Large intestine (tissue), 3 donors: Measurements from ENCODE around the gene AHCYL1. TPM values are rescaled to one million over a fixed set of nuclear protein-coding genes. Genes with fewer than 3 reads are reported as not detected.

Experiments
- DNase-seq, 2 donors: peaks; one replicate each; pipeline versions ENCODE4 v3.0.0 to v3.0.0-alpha.2; 2013
- H3K27ac ChIP-seq: one replicate; pipeline ENCODE4 v1.5.1; 2013; ENCODE audit warnings: low read length
- H3K27me3 ChIP-seq: 2 replicates; pipeline ENCODE4 v1.6.1; 2013; ENCODE audit warnings: low read length; ENCODE audit not compliant: control insufficient read depth, insufficient read depth
- H3K36me3 ChIP-seq: 2 replicates; pipeline ENCODE4 v1.6.1; 2013; ENCODE audit warnings: low read length; ENCODE audit not compliant: control insufficient read depth, insufficient read depth
- H3K4me1 ChIP-seq: one replicate; pipeline ENCODE4 v1.6.1; 2013; ENCODE audit warnings: low read length; ENCODE audit not compliant: control insufficient read depth, insufficient read depth
- H3K4me3 ChIP-seq: one replicate; pipeline ENCODE4 v1.5.1; 2013; ENCODE audit warnings: low read length
- H3K9me3 ChIP-seq: one replicate; pipeline ENCODE4 v1.6.1; 2013; ENCODE audit warnings: mild to moderate bottlenecking, low read depth, low read length, moderate library complexity; ENCODE audit not compliant: control insufficient read depth
- whole genome bisulfite sequencing: methylation state at CpG from one replicate; pipeline ENCODE4 v1.1.5; 2013; ENCODE audit warnings: low lambda C conversion rate; ENCODE audit not compliant: insufficient coverage; 5-methylcytosine and 5-hydroxymethylcytosine counted together
- polyA plus RNA-seq: library from polyadenylated mRNA; unstranded; fragments of 120-200 nt; gene quantifications from one replicate; pipeline ENCODE4 v1.2.1, GENCODE V29; 2013

Gene AHCYL1
- polyA plus RNA-seq, 1 donor: 89.3 TPM

DNA sequence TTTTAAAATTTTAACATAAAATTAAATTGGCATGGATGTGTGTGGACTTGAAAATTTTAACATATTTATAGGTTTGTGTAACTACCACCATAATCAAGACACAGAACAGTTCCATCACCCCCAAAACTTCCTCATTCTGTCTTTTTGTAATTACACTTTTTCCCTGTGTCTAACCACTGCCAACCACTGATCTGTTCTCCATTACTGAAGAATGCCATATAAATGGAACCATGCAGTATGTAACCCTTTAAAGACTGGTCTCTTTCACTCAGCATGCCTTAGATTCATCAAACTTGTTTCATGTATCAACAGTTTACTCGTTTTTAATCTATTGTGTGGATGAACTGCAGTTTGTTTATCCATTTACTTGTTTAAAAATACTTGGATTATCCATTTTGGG, 13.0 kb upstream of the AHCYL1 start:
- DNase-seq: no peak
- Histone ChIP-seq H3K4me3 (no peak overlapping the region), H3K9me3 (no peaks in the 10 kb centered on the region), H3K27me3 (no peaks in the 10 kb centered on the region), H3K27ac (no peak overlapping the region), H3K4me1 (no peaks in the 10 kb centered on the region), H3K36me3 (no peaks in the 10 kb centered on the region)
- no CpG with 5 or more reads among the region's 1 CpG for WGBS

DNA sequence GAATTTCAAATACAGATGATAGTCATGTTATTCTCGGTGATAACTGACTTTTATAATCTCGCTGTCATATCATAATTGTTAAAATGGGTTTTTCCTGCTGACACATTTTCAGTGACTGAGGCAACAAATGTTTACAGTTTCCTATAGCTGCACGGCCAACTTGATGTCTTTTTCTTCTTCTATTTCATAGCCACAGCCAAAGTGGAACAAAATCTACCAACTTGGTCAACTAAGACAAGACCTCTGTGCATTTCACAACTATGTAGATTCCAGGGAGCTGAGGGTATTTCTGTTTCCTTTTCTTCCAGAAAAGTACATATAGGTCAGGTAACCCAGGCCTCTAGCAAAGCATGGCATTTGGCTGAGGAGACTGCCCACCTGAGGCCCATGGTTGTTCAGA, 10.4 kb upstream of the AHCYL1 start:
- WGBS: 92% methylated on average over 3 of the region's 3 CpGs
- peaks cover 6% of the 10 kb centered on the region for H3K9me3 ChIP-seq
- DNase-seq: no peak
- H3K36me3 ChIP-seq: no peaks in the 10 kb centered on the region
- no peaks in the 10 kb centered on the region for H3K27me3 ChIP-seq
- no peak overlapping the region for H3K4me3 ChIP-seq
- H3K27ac ChIP-seq: no peak overlapping the region
- peaks cover 10% of the 10 kb centered on the region for H3K4me1 ChIP-seq

GRCh38 chr1:109975718-109976117, 8.8 kb upstream of the AHCYL1 start:
- Histone ChIP-seq H3K4me3 (no peak overlapping the region), H3K4me1 (peaks cover 14% of the 10 kb centered on the region), H3K27ac (no peak overlapping the region), H3K36me3 (no peaks in the 10 kb centered on the region), H3K9me3 (peaks cover 6% of the 10 kb centered on the region), H3K27me3 (no peaks in the 10 kb centered on the region)
- WGBS: 100% methylated on average over 1 of the region's 3 CpGs
- no peak for DNase-seq

DNA sequence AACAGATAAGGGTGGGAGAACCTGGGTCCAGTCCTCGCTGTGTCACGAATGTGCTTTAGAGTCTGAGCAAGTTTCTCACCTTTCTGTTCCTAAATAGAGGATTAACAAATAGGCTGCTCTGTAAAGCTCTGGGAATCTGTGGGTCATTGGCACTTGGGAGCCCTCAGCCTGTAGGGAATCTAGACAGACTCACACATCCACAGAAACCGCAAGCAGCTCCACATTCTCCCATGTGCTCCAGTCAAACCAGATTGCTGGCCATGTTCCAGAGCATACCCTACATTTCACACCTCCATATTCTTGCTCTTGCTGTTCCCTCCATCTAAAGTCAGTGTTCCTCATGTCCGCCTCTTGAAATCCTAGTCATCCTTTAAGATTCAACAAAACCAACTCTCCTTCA, 7.8 kb upstream of the AHCYL1 start:
- Histone ChIP-seq H3K4me1 (peaks cover 14% of the 10 kb centered on the region), H3K4me3 (no peak overlapping the region), H3K9me3 (peaks cover 6% of the 10 kb centered on the region), H3K27me3 (no peaks in the 10 kb centered on the region), H3K27ac (no peak overlapping the region), H3K36me3 (no peaks in the 10 kb centered on the region)
- no peak for DNase-seq
- 100% methylated on average over 1 of the region's 4 CpGs for WGBS

DNA sequence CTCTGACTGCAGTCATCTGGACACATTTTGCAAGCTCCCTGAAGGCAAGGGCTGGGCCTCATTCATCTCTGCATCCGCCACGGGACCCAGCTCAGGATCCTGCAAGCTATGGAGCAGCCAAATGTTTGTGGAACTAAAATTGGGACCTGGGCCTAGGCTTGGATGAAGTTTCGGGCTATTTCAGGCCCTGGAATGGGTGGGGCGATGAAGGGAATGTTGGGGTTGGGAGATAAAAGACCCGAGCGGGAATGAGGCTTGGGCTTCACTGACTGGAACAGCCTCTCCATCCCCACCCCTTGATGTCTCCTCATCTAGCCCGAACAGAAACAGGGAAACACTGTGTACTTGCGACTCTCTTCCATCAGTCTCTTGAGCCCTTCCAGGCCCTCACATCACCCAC, 7.3 kb upstream of the AHCYL1 start:
- H3K4me1 ChIP-seq: peaks cover 14% of the 10 kb centered on the region

GRCh38 chr1:109977657-109978378, 6.7 kb upstream of the AHCYL1 start:
- no CpG with 5 or more reads among the region's 12 CpGs for WGBS
- Histone ChIP-seq H3K27me3 (no peaks in the 10 kb centered on the region), H3K4me1 (peaks cover 14% of the 10 kb centered on the region), H3K27ac (no peak overlapping the region), H3K4me3 (no peak overlapping the region), H3K9me3 (peaks cover 6% of the 10 kb centered on the region), H3K36me3 (no peaks in the 10 kb centered on the region)
- no peak for DNase-seq

More for the DNA sequence above, 7.3 kb upstream of the AHCYL1 start:
- no CpG with 5 or more reads among the region's 8 CpGs for WGBS
- Histone ChIP-seq H3K36me3 (no peaks in the 10 kb centered on the region), H3K27ac (no peak overlapping the region), H3K27me3 (no peaks in the 10 kb centered on the region), H3K4me3 (no peak overlapping the region), H3K9me3 (peaks cover 6% of the 10 kb centered on the region)
- DNase-seq: no peak

GRCh38 chr1:109978761-109979488, 5.6 kb upstream of the AHCYL1 start:
- no peak for DNase-seq
- no peaks in the 10 kb centered on the region for H3K27me3 ChIP-seq
- no peak overlapping the region for H3K27ac ChIP-seq
- no peaks in the 10 kb centered on the region for H3K36me3 ChIP-seq
- H3K4me3 ChIP-seq: no peak overlapping the region
- WGBS: 94% methylated on average over 3 of the region's 9 CpGs
- H3K9me3 ChIP-seq: peaks cover 6% of the 10 kb centered on the region
- peaks cover 14% of the 10 kb centered on the region for H3K4me1 ChIP-seq

GRCh38 chr1:109979489-109980091, 5.0 kb upstream of the AHCYL1 start:
- H3K27ac ChIP-seq: no peak overlapping the region
- no peaks in the 10 kb centered on the region for H3K27me3 ChIP-seq
- H3K36me3 ChIP-seq: no peaks in the 10 kb centered on the region
- WGBS: 67% methylated on average over 3 of the region's 5 CpGs
- no peak overlapping the region for H3K4me3 ChIP-seq
- H3K9me3 ChIP-seq: peaks cover 6% of the 10 kb centered on the region
- peak; percentile 53 to 56 for DNase-seq
- H3K4me1 ChIP-seq: peaks cover 16% of the 10 kb centered on the region

DNA sequence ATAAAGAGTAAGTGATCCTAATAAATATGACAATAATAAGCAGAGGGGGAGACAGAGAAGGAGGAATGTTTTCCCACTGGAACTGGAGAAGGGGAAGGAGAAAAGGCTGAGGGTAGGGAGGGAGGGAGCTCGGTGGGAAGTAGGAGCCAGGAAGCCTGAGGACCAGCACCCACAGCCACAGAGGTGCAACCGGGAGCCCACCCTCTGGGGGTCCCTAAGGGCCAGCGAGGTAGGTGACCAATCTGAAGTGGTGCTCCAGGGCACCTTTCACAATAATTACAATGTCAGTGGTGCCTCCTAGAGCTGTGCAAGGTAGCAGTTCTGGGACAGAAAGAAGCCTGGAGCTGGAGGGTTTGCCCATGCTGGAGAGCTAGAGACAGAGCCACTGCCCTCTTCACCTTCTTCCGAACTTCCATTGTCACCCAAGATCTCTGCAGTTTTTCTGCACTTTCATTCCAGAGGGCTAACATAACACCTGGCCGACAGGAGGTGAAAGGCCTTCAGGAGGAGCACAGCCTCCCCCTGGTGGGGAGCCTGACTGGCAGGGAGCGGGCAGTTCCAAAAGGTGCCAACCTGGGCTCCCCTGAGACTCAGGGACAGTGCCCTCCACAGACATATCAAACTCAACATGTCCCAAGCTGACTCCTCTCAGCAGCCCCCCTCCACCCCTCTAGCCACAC, 4.1 kb upstream of the AHCYL1 start:
- WGBS: no CpG with 5 or more reads among the region's 6 CpGs
- no peaks in the 10 kb centered on the region for H3K36me3 ChIP-seq
- H3K4me3 ChIP-seq: no peak overlapping the region
- peak in 1 of 2 donors; percentile 44 for DNase-seq
- H3K9me3 ChIP-seq: peaks cover 6% of the 10 kb centered on the region
- H3K27ac ChIP-seq: no peak overlapping the region
- peaks cover 16% of the 10 kb centered on the region for H3K4me1 ChIP-seq
- H3K27me3 ChIP-seq: no peaks in the 10 kb centered on the region

DNA sequence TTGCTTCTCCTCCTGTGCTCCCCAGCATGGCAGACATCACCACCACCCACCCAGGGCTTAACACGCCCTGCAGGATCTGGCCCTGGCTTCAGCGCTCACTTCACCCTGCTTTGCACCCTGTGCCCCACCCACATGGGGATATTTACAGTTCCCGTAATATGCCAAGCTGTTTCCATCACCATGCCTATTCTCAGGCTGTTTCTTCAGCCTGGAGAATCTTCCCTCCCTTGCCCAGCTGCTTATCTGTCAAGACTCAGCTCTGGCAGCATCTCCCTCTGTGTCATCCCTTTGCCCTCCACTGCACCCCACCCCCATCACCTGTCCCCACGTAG, 3.6 kb upstream of the AHCYL1 start:
- Histone ChIP-seq H3K4me3 (no peak overlapping the region), H3K36me3 (no peaks in the 10 kb centered on the region), H3K4me1 (peaks cover 20% of the 10 kb centered on the region), H3K27me3 (no peaks in the 10 kb centered on the region), H3K9me3 (peaks cover 6% of the 10 kb centered on the region), H3K27ac (no peak overlapping the region)
- DNase-seq: no peak
- WGBS: 20% methylated on average over 1 of the region's 4 CpGs
